Activated CD4-positive, alpha-beta T cell treated with anti-CD3 and anti-CD28 coated beads, Interleukin-2, Interleukin-6, amounts not matched to agents 100 ng/mL and 50 ng/mL, durations not matched to agents 16 hours and 8 hours (primary cell): ENCODE data around the gene TEPSIN.

Source experiments
- DNase-seq: peaks from one replicate; pipeline ENCODE4 v3.0.0-alpha.2; 2020

Gene TEPSIN

DNA sequence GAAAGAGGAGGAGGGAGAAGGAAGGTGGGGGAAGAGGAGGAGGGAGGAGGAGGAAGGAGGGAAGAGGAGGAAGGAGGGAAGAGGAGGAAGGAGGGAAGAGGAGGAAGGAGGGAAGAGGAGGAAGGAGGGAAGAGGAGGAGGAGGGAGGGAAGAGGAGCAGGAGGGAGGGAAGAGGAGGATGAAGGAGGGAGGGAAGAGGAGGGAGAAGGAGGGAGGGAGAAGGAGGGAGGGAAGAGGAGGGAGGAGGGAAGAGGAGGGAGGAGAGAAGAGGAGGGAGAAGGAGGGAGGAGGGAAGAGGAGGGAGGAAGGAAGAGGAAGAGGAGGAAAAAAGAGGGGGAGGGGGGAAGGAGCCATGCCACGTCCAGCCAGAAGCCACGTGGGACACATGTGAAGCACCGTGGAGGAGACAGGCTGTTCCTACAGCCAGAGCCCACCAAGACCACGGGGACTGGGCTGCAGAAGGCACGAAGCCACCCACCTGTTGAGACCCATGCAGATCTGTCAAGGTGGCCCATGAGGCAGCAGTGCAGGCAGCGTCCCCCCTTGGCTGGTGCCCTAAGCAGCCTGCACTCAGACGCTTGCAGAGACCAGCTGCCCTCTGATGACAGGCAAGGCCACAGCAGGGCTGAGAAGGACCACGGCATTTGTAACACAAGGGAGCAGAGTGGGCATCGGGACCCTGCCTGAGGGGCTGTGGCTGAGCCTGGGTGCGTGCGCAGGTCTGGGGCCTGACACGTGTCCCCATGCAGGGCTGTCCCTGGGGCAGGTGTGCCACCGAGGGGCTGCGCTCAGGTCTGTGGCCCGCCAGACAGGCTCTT is 10.6 kb upstream of the TEPSIN start:
- no peak for DNase-seq

DNA sequence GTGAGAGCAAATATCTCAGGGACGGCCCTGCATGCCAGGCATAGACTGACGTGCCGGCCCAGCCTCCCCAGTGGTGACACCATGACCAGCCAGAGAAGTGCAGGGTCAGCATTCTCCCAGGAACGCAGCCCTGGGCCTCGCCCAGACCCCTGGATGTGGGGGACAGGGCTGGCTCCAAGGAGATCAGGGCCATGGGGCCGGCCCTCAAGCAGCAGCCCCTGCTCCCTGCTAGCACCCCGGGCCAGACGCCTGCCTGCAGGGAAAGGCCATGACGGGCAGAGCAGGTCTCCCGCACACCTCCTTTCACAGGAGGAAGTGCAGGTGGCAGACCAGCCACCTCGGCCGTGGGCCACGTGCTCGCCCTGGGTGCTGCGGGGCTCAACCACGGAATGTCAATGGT is 9.8 kb upstream of the TEPSIN start:
- no peak for DNase-seq

DNA sequence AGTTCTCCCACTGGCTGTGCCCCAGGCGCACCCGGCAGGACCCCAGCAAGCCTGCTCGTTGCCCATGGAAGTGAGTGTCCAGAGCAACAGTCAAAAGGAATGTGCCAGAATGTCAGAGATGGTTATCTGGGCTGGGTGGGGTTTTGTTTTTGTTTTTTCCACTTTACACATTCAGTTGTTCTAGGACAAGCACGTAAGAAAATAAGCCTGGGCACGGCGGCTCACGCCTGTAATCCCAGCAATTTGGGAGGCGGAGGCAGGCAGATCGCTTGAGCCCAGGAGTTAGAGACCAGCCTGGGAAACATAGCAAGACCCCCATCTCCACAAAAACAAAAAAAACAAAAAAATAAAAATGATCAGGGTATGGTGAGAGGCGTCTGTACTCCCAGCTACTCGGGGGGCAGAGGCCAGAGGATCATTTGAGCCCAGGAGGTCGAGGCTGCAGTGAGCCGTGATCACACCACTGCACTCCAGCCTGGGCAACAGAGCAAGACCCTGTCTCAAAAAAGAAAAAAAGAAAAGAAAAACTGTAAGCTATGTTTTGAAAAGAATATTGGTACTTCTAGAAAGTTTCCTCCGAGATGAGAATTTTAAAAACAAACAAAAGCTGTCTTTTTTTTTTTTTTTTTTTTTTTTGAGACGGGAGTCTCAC is 8.6 kb upstream of the TEPSIN start:
- no peak for DNase-seq

DNA sequence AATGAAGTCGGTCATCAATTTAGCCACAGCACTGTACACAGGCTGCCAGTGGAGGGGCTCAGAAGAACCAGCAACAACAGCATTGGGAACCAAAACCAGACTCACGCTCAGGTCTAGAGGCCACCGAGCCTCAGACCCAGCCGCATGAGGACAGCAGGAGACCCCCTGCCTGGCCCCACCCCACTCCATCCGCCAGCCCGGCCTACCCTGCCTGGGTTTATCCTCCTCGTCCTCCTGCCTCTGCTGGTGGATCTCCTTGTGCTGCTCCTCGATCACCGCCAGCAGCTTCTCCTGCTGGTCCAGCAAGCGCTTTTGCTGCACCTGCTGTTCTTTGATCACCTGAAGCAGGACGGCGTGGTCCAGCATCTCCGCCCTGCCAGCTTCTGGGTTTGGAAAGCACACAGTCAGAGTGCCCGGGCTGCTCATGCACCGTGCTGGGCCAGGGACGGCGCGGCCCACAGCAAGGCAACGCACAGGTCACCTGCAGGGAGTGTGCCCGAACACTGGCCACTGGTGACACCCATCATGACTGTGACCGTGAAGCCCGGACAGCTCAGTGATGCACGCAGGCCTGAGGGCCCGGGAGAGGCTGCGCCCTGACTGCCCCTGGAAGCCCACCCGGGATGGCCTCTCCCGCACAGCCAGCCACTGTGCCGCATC is 8.0 kb upstream of the TEPSIN start:
- no peak for DNase-seq

DNA sequence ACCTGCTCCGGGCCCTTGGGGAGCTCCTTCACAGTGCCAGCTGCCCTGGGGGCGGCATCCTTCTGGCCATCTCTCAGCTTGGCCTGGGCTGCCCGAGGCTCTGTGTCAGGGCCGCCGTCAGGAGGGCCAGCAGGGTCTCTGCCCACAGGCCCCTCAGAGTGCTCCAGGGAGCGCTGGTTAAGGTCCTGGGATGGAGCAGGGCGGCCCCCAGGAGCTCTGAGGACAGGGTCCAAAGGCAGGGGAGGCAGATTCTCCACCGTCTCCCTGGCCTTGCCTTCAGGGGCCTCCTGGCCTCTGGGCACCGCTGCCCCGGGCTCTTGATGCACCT is 7.5 kb upstream of the TEPSIN start:
- no peak for DNase-seq

DNA sequence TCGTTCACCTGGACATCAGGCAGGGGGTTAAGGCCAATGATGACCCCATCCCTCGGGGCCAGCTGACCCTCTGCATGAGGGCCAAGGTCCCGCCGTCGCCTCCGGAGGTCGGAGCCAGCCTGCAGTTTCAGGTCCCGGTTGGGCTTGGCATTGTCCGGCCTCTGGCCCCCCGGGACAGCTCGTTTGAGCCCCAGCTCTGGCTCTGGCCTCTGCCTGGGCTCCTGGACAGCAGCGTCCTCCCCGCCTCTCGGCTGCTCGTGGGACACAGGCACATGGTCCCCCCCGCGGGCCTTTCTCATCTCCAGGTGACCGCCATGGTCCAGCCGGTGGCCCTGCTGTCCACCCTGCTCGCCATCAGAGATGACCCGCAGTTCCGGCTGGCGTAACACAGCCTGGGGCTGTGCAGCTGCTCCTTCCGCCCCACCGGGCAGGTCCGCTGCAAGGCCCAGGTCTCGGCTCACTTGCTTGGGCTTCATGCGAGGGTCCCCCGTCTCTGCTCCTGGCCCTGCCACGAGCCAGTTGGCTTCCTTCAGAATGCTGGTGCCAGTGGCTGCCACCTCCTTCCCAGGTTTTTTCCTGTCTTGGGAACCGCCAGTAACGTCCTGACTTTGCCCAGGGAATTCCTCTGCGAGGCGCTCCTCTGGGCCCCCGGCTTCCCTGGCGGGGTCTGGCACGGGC is 6.9 kb upstream of the TEPSIN start:
- no peak for DNase-seq

DNA sequence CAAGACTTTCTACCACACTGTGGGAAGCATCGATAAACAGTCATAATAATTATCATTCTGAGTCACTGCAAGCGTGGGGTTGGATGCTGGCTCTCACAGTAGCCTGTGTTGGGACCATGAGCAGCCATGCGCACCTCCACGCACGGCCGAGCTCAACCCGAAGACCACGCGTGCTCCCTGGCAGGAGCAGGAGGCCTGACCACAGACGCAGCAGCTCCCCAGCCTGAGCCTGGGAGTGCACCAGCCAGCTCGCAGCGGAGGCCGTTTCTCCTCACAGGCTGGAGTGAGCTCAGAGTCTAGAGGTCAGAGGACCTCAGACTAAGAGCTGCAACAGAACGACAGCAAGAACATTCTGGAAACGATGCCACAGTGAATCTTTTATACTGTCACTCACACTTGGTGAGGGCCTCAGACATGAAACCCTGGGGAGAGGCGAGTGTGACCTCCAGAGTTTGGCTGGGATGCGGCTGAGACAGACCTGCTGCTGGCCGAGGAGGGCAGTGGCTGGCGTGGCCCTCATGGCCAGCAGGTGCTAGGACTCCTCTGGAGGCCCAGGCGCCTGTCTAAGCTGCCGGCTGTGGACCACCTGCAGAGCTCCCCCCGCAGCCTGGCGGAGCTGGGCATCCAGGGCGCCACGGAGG is 6.3 kb upstream of the TEPSIN start:
- peak; percentile 62 for DNase-seq

DNA sequence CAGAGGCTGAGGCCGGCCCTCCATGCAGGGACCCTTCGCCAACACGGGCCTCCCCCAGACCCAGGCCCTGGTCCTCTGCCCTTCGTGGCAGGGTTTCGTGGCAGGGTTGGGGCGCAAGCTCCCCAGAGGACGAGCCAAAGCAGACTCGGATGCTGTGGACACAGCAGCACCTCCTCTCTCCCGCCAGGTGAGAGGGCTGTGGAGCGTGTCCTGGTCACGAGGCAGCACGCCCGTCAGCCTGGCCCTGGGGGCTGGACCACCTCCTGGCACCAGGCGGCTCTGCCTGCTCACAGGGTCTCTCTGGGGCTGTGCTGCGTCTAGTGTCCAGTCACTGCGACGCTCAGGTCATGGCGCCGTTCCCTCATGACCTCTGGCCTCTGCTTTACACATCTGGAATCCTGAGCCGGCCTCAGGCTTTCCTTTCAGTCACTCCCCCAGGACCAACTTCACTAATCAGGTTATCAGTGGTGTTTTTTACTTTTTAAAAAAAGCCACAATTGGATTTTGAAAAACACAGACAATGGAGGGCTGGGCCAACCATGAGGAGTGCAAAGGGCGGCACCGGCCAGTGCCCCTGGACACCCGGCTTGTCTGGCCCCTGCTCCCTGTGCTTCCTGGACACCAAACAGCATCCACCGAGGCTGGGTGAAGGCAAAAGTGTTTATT is 5.6 kb upstream of the TEPSIN start:
- no peak for DNase-seq

DNA sequence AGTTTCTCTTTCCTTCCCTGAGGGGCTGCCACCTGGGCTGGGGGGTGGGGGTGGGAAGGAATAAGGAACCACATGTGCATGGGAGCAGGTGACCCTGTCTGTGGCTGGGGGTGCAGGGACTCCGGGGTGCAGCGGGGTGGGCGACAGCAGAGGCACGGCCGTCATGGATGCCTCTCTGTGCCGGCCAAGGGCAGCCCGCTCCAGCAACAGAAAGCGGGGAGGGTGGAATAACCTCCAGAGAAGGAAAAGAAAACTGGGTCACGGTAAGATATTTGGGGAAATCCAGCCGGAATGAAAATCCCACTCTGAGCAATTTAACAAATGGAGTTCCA is 4.4 kb upstream of the TEPSIN start:
- DNase-seq = no peak

DNA sequence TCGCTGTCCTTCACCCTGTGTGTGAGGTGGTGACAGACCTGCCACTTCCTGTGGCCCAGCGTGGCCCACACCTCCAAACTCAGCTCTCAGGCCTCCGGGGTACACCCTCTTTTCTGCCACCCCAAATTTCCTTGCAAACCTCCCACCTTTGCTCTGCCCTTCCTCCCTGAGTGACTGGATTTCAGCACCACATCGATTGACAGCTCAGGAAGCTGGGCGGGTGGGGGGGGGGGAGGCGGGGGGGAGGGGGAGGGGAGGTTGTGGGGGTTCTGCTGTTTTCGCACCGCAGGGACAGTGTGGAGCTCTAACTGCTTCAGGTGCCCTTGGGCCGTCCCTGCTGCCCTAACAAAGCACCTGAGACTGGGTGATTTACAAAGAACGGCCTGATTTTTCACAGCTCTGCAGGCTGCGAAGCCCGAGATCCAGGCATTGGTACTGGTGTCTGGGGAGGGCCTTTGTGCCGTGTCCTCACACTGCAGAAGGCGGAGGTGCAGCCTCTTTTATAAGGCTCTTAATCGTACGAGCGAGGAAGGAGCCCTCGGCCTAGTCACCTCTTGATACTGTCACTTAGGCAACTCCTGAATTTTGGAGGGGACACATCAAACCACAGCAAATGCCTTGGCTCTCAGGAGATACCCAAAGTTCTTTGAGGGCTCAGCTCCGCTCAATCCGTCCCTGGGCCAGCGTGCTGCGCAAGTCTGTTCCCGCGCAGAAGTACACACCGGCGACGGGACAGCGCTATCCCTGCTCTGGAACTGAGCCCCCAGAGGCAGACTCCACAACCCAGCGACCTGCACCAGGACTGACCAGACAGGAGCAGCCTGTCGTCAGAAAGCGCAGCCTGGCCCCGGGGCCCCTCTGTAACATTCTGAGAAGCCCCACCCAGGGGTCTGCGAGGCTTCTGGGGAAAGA is 3.8 kb upstream of the TEPSIN start:
- no peak for DNase-seq

DNA sequence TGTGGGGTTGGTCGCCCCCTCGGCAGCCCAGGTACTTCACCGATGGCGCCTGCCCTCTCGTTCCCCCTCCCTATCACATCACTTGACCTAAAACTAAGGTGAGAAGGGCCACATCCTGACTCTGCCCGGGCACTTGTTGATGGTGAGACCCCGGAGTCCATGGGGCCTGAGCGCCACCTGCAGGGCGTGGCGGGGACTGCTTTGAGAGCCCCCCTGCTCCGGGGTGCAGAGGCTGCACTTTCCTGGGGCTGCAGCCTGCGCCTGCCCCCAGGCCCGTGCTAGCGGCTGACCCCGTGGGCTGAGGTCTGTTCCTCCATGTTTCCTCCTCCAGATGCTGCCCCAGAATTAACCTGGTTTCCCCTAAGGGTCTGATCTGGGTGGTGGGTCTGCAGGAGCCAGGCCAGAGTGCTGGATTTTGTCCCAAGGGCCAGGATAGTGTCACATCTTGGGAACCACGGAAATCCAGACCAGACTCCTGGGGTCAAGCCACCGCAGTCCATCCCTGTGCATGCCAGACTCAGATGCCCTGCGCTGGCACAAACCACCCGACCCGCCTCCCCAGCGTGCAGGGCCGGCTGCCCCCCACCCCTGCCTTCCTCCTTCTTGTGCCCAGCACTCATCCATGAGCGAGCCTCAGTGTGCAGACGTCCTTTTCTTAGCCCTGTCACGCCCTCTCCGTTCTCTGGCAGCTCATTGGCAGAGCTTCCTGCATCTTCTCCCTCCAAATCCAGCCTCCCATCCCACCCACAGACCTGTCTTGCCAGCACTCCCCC is 3.0 kb upstream of the TEPSIN start:
- DNase-seq = peak; percentile 77

DNA sequence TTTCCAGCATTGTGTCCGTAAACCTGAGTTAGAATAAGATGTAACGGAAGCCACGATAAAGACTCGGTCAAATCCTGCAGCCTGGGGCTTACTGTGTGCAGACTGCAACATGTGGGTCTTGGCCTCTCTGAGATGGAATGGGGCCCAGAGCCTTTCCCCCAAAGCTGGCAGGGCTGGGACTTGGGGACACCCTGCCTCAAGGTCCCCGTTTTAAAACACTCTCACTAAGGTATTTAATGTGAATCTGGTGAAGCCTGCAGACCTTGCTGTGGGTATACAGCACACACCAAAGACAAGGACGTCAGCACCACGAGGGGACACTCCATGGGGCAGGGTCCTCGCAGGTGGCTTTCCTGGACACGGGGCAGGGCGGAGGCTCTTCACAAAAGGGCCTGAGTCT is 2.3 kb upstream of the TEPSIN start:
- no peak for DNase-seq

DNA sequence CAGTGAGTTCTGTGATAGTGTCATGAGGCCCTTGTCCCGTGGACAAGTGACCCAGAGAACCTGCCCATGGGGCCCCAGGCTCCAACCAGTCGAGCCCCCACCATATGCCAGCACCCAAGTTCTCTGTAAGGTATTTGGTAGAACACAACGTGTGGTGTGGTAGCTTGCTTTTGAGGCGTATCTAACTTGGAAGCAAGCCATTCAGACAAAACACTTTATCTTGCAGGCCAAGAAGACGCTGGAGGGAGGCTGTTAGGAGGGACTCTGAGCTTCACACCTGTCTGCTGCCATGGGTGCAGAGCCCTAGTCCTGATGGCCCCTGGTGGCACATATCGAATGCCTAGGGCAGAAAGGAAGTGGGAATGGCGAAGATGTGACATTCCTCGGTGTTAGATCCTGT is 1.9 kb upstream of the TEPSIN start:
- DNase-seq = no peak

DNA sequence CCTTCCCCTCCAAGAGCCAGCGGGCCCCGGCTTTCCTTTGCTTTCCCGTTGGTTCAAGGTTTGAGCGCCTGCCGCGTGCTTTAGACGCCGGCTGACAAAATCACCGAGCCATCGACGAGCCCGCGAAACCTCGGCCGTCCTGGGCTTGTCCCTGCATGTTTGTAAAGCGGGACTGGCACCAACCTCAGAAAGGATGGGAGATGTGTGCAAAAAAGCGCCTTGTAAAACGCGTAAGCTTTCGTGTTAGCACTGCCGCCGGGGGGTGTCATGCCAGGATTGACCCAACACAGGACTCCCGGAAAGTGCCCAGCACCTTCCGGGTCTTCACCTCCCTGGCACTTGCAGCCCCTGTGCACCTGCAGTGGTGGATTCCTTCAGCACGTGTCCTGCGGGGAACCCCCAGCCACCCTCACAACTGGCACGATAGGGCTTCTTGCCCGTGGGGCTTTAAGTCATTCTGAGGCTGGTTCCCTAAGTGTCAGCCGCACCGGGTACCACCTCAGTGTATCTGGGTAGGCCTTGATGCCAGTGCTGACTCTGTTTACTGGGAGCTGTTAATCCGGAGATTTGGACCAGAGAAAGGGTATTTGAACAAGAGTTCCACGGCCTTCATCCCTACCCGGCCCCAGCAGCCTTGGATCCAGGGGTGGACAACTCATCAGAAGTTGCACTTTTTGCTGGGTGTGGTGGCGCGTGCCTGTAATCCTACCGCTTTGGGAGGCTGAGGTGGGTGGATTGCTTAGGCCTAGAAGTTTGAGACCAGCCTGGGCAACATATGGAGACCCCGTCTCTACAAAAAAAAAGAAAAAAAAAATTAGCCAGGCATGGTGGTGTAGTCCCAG is 1.1 kb upstream of the TEPSIN start:
- DNase-seq = peak; percentile 71

DNA sequence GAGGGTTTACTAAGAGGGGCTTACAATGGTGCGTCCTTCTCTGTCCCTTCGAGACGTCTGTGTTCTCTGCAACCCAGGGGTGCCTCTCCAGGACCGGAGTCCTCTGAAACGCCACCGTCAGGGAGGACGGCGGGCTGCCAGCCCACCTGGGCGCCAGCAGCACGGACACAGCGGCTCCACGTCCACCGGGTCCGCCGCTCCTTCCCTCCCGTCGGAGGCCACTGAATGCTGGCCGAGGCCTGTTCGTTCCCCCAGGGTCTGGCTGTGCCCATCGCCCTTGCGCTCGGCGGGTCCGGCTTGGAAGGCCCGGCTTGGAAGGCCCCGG is 403 bp downstream of the TEPSIN start:
- no peak for DNase-seq

DNA sequence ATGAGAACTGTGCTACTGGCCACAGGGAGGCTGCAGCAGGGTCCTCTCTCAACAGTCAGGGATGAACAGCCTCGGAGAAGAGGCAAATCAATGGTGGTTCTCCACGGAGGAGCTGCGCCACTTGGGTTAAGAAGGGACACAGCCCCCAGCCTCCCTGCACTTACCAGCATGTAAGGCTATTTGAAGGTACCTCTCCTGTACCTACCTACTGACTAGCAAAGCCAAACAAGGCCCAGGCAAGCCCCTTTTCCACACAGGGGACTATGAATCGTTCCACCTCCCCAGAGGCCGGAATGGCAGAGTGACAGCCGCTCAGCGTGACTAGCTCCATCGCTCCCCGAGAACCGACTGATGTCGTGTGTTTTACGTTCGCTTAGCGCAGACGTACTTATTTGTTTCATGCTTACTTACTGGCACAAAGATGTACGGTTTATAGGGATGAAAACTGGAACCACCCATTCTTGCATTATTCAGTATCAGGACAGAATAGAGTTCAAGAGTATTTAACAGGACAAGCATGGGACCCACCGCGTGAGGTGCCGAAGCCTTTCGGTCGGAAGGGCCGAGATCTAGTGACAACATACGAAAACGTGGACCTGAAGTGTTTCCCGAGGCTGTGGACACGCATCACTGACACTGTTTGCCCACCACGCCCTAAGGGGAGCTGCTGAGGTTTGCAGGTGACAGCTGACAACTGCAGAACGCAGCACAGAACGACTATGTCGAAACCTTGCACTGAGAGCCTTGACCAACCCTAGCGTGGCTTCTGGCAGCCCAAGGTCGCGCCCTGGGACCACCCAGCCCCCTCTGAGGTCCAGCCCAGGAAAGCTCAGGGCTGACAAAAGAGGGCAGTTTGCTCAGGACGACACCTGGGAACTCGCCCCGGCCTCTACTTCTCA is 1.0 kb downstream of the TEPSIN start:
- no peak for DNase-seq

DNA sequence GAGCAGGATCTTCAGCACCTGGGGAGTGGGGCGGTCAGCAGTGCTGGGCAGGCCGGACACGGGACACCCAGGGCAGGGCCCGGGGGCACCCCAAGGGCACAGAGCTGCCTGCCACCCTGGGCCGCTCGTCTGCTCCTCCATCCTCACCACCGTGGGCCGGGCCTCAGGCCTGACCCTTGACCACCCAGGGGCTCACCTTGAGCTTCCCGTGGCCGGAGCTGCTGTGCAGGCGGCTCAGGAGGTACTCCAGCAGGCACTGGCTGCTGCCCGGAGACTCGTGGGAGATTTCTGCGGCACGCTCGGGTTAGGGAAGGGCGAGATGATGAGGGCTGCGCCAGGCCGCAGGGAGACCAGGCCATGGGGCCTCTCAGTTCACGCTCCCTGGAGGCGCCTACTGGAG is 2.1 kb downstream of the TEPSIN start:
- no peak for DNase-seq

DNA sequence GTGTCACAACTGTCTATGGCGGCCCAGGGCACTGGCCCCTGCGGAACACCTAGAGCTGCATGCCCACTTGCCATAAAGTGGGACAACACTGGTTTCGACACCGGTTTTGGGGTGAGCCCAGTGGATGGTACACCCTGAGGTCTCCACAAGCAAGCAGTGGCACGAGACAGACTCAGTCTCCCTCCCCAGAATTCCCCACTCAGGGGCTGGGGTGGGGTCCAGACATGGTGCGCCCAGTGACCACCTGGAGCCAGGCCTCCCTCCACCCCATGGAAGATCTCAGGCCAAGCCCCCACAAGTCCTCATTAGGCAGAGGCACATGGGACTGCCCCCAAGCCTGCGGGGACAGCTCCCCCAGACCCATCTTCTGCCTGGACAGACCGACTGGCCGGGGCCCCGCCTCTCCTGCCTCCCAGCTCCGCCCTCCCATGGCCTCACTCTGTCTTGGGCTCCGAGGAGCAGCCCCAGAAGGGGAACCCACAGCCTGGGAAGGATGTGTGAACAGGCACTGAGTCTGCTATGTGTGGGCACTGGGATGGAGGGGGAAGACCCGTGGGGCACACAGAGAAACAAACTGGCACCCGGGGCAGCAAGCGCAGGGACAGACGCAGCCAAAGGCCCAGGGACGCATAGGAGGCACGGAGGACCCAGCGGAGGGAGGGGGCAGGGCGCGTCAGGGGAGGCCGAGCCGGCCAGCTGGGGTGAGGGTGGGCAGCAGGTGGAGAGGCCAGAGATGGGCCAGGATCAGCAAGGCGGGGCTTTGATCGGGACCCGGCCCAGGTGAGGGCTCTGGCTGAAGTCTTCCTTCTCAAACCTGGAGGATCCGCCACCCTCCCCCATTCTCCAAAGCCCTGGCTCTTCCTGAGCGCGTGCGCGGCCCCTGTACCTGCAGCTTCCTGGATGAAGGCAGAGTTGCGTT is 2.8 kb downstream of the TEPSIN start:
- DNase-seq = no peak
